HL-60/S4 (cell line): ENCODE data around the gene SLC2A9.

Source experiments
- in situ Hi-C: fragments of 300-500 bp; cut with MboI; formaldehyde crosslinking; loops from 2 replicates; pipeline ENCODE4 v1.14.3; 2022; ENCODE audit warnings: low sequenced_read_pairs

The SLC2A9 gene

DNA sequence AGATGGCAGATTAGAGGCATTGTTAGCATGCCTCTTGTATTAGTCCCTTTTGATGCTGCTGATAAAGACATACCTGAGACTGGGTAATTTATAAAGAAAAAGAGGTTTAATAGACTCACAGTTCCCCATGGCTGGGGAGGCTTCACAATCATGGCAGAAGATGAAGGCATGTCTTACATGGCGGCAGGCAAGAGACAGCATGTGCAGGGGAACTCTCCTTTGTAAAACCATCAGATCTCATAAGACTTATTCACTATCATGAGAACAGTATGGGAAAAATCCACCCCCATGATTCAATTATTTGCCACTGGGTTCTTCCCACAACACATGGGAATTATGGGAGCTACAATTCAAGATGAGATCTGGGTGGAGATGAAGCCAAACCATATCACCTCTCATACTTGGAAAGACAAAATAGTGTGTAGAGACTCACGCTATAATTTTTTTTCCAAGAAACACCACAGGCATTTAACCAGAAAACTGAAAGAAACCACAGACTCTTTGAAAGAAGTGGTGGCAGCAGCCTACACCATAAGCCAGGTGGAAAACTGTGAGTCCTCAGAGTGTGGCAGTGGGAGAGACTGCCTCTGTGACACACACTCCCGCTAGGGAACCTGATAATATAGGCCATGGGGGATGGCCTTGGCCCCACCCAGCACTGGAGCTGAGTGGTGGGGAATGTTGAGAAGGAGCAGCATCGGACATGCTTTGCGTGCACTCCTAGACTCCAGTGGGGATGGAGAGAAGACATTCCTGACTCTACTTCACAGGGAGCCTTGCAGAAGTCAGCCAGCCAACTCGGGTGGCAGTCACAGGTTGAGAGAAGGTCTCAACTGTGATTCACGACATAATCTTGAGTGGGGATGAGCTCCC is 51.5 kb downstream of the SLC2A9 start:
- in situ Hi-C loops, result no loop called here

DNA sequence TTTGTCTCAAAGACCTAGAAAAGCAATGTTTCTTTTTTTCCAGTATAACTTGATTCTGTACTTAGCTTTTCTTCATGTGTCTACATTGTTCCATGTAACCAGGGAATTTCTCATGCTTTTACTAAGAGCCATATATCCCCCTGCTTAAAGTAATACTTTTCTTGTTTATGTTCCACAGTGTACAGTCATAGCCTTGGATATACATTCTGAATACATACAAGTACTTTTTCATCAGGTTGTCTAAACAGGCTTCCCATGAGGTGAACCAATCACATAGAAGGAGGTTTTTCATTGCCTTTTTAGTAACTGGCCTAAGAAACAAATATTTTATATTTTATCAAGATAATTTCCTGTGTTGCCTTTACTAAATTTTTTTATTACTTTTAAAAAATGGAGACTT is 52.8 kb downstream of the SLC2A9 start:
- in situ Hi-C loops, result no loop called here

DNA sequence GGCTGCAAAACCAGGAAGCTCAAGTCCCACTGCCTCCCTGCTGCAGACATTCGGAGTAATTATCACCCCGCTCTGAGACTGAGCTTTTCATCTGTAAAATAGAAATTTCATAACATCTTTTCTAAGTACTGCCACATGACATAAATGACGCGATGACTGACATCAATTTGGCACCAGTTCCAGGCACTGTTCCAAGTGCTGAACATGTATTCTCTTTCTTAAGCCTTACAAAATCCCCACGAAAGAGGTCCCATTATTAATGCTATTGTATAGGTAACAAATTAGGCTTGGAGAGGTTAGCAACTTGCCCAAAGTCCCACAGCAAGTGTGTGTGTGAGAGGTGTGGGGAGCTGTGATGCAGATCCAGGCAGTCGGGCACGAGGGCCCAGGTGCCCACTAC is 56.4 kb downstream of the SLC2A9 start:
- in situ Hi-C loops, result no loop called here

DNA sequence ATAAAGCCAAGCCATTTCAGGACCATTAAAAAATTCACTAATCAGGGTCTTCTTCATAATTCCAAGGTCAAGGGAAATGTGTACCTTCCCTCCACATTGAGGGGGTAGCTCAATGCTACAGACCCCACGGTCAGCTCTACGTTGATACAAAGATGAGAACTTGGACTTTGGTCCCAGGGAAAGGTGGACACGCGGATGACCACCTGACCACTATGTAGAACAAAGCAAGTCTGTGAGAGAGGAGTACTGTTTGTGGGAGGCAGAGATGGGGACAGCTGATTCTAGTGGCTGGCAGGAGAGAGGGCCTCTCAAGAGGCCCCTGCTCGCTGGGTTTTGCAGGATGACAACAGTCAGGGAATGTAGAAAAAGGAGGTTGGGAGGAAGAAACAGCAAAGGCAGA is 58.0 kb downstream of the SLC2A9 start:
- in situ Hi-C loops, result no loop called here

DNA sequence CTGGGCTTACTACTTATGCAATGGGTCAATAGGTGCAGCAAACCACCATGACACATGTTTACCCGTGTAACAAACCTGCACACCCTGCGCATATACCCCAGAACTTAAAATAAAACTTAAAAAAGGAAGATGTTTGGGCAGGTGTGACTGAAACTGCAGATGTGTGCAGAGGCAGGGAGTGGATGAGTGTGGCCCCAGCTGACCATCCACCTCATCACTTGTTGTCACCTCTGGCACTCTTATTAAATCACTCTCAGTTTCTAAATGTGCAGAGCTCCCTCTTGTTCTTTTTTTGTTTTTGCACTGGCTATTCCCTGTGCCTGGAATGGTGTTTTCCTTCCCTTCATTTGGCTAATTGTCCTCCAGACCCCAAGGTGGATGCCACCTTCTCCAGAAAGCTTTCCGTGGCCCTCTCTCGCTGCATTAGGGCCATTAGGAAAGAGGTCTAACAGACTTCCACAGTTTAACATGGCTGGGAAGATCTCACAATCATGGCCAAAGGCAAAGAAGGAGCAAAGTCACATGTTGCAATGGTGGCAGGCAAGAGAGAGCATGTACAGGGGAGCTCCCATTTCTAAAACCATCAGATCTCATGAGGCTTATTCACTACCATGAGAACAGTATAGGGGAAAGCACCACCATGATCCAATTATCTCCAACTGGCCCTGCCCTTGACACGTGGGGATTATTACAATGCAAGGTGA is 58.5 kb downstream of the SLC2A9 start:
- in situ Hi-C loops, result no loop called here

DNA sequence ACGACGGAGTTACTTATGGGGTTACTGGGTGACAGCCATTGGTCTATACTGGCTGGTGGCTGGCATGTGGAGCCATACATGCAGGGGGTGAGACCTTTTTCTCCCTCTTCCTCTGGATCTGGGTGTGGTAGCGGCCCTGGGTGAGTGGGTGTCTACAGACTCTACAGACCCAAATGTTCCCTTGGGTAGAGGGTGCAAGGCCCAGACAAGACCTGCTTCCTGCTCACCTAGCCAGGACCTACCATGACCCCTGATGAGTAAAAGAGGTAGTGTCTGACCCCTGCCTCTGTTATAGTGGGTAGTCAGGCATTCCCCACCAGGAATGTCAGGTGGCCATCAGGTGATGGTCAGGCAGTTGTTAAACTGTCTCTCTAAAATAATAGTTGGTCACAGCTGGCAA is 66.8 kb downstream of the SLC2A9 start:
- in situ Hi-C loops, result no loop called here

DNA sequence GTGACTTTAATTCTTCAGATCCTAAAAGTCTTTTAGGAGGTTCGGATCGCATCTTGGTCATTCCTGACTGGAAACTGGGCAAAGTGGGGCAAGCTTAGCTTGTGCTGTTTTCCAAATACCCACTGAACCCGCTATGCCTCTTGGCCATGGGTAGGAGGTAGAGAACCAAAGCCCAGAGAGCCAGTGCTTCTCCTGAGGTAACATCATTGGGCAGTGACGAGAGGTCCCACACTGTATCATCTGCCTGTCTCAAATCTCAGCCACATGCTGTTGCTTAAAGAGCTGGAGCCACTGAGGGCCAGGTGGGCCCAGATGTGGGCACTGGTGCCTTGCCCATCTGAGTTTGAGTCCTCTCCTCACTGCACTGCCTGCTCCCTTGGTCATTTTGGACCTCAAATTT is 68.2 kb downstream of the SLC2A9 start:
- in situ Hi-C loops, result no loop called here

DNA sequence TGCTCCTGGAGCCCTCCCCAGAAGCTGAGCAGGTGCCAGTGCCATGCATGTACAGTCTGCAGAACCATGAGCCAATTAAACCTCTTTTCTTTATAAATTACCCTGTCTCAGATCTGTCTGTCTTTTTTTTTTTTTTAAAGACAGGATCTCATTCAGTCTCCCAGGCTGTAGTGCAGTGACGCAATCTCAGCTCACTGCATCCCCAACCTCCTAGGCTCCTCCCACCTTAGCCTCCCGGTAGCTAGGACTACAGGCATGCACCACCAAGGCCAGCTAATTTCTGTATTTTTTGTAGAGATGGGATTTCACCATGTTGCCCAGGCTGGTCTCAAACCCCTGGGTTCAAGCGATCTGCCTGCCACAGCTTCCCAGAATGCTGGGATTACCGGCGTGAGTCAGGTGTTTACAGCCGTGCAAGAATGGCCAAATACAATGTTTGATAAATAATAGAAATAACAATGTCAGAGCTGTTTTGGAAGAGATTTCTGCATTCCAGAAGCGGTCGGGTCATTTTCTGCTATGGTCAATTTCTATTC is 68.8 kb downstream of the SLC2A9 start:
- in situ Hi-C loops, result no loop called here

DNA sequence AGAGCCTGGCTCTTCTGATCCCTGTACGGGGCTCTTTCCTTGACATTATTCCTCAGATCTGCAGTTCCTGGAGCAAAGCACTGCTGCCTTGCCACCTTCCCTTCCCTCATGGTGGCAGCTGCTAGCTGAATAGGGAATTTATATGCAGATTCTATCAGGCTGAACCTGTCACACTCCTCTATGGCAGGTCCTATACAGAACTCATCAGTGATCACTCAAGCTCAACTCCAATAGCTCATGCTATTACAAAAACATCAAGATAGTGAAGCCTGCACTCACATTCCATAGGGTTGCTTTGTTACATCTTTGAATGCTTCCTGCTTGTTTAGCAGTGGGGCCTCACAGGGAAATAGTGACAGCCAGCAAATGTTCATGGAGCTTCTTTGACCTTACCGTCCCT is 71.7 kb downstream of the SLC2A9 start:
- in situ Hi-C loops, result no loop called here

DNA sequence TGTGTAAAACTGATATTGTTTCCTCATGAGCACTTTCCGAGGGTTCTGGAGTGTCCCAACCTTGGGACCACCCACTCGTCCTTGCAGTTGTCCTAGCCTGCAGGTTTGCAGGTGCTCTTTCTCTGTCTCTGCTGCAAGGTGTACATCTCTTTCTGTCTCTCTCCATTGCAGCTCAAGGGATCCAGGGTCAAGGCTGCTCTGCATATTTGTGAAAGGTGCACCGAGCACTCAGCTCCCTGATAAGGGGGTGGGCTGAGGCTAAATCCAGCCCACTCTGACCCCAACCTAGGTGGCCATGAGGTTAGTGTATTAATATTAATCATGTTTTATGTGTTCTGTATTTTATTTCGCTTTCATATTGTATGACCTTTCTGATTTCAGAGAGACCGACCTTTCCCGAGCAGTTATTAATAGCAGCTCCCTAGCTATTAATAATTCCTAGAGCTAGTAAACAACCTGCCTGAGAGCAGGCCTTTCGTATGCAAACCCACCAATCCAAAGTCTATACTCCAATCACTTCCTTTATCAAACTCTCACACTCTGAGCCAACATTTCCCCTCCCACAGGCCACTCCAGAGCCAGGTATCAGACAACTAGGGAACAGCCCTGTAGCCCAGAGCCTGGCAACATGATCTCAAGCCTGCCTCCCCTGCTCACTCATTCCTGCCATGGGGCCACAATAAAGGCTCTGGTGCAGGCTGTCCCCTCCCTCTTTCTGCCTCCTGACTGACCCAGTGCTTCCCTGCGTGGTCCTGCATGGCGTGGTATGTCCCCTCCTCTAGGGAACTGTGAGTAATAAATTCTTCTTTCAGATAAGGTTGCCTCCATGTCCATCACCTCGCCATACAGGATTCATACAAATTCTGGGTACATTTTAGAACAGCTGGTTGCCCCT is 73.9 kb downstream of the SLC2A9 start:
- in situ Hi-C loops, result no loop called here

DNA sequence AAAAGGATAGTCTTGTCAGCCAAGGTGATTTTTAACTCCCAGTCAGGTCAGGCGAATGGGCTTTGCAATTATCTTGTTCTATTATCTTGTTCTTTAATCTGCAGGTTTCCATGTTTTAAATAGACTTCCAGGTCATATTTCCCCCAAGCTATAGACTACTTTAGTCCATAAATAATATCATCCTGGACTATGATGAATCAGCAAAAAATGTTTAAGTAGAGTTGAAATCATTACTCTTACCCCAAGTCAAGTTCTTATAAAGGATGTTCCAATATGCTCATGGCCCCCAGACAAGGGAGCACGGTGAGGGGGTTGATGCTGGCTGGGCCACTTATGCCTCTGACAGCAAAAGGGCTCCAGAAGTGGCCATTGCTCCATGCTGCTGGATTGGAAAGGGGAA is 75.1 kb downstream of the SLC2A9 start:
- in situ Hi-C loops, result no loop called here

DNA sequence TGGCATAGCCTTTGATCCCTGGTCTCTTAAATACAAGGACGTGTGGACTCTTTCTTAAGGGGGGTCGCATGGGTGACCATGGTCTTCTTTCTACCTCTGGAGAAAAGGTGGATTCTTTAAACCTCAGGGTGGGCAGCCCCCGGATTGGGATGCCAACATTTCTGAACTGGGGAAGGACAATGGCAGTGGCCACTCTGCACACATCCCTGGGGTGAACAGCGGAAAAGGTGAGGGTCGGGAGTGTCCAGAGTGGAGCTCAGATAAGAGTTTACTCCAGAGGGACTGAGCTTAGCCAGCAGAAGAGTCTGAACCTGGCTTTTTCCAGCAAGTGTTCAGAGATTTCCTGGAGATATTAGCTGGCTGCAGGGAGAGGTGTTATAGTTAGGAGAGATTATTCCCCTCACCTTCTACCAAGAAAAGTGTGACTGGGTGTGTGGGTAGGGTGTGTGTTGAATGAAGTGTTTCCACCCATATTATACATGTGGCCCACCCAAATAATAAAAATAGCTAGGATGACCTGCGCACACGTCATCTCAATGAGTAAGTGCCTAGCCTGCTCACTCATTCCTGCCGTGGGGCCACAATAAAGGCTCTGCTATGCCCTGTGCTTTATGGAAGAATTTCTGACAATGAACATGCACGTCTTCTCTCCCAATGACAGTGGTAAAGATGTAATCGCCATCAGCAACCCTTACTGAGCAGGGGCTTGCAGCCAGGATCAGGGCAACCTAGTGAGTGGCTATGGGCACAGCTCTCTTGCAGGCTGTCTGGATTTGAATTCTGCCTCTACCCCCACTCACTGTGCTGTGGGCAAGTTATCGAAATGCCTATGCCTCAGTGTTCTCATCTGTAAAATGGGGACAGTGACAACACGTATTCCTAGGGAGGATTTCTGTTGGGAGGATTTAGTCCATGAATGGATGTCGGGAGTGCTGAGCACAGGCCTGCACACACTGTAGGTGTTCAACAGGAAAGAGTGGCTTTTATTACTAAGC is 76.6 kb downstream of the SLC2A9 start:
- in situ Hi-C loops, result no loop called here

DNA sequence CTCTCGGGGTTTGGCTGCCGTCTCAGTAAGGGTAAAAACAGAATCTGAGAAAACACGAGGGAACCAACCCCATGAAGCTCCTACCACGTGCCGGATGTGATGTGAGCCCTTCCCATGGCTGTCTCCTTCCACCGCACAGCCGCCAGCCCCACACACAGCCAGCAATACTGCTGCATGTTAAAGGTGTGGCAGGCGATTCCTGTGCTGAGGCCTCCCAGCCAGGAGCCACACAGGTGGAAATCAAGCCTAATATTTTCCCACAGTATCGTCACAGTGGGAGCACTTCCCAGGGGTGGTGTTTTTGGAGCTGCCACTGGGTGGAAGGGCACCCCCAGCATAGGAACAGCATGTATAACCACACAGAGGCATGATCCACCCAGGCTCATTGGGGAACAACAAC is 77.5 kb downstream of the SLC2A9 start:
- in situ Hi-C loops, result no loop called here

DNA sequence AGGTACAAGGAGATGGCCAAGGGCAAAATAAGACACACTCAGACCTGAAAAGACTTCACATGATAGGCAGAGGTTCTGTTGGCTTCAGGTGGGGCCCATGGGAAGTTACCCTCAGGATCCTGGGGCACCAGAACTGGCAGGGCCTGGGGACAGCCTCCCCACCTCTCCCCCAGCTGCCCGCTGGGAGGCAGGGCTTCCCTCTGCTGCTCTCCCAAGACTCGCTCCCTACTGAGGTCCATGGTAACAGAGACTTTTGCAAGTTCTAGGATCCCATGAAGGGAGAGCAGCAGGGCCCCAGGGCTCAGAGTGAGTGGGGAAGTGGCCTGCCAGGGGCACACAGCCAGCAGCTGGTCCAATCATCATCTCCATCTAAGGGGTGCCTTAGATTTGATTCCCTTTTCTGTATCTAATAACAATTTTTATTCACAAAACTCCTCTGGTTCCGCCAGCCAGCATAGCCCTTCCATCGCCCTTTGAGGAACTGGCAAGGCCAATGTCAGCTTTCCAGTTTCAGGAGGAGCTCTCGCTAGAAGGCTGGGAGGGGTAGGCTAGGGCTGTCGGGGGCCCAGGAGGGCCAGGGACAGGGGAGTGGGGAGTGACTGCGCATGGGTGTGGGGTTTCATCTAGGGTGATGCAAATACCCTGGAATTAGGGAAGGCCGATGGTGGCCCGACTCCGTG is 78.2 kb downstream of the SLC2A9 start:
- in situ Hi-C loops, result no loop called here

DNA sequence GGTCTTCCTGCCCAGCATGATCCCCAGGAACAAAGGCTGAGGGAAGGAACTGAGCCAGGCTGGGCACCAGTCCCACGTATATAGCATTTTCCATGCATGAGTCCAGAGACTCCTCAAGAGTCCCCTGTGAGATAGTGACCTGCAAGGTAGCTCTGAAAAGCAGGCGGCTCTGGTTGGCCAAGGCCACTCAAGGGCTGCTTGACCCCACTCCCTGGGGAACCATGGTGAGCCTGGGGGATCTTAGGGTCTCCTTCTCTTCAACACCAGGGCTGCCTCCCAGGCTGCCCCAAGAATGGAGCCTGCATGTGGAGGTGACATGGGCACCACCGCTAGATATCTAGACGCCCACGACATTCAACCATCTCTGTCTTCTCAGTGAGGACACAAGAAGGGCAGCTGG is 79.2 kb downstream of the SLC2A9 start:
- in situ Hi-C loops, result no loop called here

DNA sequence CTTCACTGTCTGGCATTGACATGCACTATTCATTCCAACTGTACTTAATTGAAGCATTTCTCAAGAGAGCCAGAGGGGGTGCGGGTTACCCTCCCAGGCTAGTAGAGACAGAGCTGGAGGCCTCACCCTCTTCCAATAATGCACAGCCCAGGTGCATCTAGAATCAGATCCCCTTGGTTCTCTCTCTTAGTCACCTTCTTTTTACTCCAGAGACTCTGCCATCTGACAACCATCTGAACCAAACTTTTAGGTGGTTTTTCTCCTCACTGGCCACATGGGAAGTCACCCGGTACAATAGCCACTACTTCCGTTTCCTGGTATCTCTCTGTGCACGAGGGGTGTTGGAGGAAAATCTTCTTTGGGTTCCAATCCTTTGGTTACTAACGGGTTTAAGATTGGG is 81.3 kb downstream of the SLC2A9 start:
- in situ Hi-C loops, result no loop called here

DNA sequence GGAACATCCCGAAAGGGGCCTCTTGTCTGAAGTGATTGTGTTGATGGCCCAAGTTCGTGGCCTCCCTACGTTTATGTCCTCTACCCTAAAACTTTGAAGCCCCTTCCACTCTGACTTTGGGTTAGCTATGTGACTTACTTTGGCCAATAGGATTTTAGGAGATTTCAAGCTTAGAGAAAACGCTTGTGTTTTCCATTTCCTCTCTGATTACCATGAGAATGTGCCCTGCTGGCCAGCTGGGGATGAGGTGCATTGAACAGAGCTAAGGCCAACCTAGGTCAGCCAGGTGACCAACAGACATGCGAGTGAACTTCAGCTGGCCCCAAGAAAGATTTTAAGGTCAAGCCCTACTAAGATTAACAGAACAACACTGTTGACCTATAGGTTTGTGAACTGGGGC is 82.4 kb downstream of the SLC2A9 start:
- in situ Hi-C loops, result no loop called here

DNA sequence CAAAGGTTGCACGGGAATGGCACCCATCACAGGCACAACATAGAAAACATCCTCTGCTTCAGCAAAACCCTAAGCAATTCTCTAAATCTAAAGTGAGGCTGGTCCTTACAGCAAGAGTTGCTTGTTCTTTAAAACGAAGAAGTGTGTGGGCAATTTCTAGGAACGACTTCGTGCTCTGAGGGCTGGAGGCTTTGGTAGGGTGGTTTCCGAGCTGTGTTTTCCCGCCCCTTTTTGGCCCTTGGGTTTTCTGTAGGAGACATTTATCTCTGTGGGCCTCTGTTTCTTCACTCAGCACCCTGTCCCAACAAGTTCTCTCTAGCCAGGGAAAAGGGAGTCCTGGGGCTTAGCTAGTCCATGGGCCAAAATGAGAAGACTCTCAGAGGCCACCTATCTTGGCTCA is 84.2 kb downstream of the SLC2A9 start:
- in situ Hi-C loops, result no loop called here

DNA sequence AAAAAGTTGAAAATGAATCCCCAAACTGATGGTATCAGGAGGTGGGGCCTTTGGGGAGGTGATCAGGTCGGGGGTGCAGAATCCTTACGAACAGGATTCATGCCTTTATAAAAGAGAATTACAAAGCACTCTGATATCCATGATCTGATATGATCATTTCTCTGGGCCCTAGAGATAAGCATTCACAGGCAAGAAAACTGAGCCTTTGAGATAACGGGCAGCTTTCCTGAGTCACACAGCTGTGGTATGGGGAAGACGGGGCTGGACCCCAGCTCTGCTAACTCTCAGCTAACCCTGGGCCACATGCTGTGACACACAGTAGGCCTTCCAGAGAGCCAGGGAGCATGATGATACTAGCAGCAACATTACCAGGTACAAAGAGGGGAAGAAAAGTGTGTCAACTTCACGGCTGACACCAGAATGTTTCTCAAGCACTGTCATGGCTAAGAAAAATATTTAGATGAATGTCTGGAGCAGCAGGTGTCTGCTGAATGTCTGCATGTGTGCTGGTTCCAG is 85.1 kb downstream of the SLC2A9 start:
- in situ Hi-C loops, result no loop called here
